Activated CD4-positive, alpha-beta T cell treated with anti-CD3 and anti-CD28 coated beads for 4 hours (primary cell): ENCODE data around the gene NRF1.

Source experiments
- DNase-seq, 2 donors: peaks; one replicate each; pipeline ENCODE4 v3.0.0-alpha.2; 2020

Gene NRF1

GRCh38 chr7:129773328-129773731, 161.8 kb downstream of the NRF1 start:
- no peak for DNase-seq

DNA sequence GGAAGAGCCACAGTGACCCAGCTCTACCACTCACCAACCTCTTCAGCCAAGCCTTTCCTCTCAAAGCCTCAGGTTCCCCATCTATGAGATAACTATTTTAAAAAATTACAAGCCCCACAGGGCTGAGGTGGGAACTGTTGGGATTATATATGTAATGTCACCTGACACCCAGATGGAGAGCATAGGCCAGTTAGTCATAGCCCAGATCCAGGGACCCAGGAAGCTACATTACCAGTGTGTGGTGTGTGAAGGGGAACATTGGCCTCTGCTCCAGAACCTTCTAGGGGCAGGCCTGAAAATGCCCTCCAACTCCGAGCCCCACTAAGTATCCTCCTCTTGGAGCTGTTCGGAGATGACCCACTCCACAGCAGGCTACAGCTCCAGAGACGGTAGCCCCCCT, 162.4 kb downstream of the NRF1 start:
- DNase-seq, result no peak

GRCh38 chr7:129774359-129774758, 162.8 kb downstream of the NRF1 start:
- DNase-seq, result no peak

DNA sequence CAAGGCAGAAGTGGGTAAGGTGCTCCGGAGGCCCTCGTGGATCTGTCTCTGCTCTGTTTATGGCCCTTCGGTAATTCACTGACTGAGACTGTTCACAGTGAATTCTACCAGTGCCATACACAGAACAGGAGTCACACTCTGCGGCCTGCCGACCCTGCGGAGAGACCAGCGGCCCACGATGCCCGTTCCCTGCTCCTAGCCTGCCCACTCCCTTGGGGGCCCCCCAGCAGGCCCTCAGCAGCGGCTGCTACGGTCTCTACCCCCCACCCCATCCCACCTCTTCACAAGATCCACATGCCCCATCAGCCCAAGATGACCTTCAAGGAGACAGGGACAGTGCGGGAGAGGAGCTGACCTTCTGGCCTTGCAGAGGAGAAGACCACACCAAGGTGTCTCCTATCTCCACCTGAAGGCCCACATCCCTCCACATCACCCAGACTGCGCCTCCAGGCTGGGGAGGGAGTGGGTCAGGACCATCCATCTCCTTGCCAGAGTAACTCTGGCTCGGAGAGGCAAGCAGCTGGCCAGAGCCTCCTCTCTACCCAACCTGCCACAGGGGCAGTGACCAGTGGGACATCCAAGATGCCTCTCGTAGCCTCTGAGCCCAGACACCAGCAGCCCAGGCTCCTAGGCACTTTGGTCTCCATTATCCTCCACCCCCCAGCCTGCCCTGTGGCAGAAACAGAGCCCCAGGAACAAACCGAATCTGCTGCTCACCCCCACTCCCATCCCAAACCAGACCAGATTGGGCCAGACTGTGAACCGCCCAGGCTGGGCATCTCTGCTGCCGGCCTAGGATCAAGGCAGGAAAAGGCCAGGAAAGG, 163.6 kb downstream of the NRF1 start:
- DNase-seq, result no peak

GRCh38 chr7:129775695-129776361, 164.3 kb downstream of the NRF1 start:
- DNase-seq, result no peak

GRCh38 chr7:129776362-129776722, 164.8 kb downstream of the NRF1 start:
- no peak for DNase-seq

DNA sequence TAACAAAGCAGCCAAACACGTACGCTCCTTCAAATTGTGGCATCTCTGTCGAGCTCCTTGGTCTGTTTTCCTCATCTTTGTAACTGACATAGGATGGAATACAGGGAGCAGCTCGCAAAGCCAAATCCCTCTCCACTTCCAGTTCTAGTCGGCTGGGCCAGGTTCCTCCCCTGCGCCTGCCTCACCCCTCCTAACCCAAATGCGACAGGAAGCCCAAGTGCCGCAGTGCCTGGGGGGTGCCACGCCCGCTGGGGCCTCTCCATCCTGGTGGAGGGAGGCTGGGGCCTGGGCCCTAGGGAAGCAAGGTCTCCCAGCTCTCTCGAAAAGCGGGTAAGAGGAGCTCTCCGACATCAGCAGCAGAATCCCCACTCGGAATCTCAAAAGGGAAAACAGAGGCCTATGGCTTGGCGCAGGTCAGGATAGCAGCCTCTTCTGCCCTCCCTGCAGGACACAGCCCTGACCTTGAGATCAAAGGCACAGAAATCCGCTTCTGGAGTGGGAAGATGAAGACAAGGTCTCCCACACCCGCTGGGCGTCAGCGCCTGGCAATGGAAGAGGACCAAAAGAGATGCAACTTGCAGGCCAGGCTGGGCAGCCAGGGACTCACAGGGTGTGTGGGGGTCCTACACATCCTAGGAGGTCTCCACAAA, 165.8 kb downstream of the NRF1 start:
- no peak for DNase-seq

GRCh38 chr7:129777993-129778769, 166.7 kb downstream of the NRF1 start:
- no peak for DNase-seq

GRCh38 chr7:129778770-129779601, 167.5 kb downstream of the NRF1 start:
- DNase-seq, result no peak

DNA sequence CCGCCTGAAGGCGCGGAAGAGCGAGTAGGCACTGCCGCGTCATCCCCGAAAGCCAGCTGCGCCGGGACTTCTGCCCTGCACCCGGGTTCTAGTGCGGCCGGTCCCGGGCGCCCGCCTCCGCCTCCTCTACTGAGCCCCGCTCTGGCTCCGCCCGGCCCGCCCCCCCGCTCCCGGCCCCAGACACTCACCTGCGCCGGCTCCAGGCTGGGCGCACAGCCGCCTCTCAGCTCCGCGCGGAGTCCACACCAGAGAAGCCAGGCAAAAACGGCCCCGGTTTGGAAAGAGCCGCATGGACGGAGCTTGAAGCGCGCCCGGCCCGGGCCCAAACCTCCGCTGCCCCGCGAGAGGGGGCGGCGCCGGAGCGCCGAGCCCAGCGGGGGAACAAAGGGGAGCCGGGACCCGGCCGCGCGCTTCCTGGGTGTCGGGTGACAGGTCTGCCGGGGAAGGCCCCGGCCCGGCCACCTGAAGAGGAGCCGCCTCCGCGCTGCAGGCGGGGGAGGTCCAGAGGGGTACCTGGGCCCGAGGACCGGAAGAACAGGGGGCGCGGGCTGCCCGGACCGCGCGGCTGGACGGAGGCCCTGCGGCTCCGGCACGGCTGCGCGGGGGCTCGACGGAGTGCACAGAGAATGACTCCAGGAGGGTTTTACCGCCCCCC, 168.2 kb downstream of the NRF1 start:
- DNase-seq, result peak; percentile 16 to 20

DNA sequence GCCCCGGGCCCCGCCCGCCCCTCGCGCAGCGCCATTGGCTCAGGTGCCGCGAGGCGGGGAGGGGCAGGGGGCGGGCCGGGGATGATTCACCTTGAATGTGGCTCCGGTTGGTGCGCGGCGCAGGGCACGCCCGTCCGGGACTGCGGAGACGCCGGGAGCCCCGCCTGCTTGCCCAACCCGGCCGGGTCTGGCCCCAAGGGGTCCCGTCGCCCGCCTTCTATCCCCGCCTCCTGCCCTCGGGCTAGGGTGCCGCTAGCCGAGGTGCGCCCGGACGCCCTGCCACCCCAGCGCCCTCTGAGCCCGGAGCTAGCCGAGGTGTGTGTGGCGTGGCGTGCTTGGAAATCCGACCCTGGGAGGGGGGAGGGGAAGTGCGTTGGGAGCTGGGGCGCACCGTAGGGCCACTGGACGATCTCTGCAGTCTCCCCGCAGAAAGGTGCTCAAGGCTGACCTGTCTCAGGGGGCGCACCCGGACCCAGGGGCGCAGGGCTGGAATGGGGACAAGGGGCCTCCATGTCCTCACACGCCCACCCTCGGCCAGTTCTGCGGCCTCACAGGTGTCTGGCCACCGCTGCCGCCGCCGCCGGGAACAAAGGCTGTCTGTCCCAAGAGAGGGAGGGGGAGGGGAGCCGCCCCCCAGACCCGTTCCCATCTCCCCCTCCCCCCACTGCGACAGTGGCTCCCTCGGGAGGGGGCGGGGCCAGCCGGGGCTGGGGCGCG, 168.9 kb downstream of the NRF1 start:
- peak; percentile 76 for DNase-seq

GRCh38 chr7:129780974-129781927, 169.7 kb downstream of the NRF1 start:
- no peak for DNase-seq

- no peak for DNase-seq
Observed at GRCh38 chr7:129781928-129782817, 170.7 kb downstream of the NRF1 start.

DNA sequence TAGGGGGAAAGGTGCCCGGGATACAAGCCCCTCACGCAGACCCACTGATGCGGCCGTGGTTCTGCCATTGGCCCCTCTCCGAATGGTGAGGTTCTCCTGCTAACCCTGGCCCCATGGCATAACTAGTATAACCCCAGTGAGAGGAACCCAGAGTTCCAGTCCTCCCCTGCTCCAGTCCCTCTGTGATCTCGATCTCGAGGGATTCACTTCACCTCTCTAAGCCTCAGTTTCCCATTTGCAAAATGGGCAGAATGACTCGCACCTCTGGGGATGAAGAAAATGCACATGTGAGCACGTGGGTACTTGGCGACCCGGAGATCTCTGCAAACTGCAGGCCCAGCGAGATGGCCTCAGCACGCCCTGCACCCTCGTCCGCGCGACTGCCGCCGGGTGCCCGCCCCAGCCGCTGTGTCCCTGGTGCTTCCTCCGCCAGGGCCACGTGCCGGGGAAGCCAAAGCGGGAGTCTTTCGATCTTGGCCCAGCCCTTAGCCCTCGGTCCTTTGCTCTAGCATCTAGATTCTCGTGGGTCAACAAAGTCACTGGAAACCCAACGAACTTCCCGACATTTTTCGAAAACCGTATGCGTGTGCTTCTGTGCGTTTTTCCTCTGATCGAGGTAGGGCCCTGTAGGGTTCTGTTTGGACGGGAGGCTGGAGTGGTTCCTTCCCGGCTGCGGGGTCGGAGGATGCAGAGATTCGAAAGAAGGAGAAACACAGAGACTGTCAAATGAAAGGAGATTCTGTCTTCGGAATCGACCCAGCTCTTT, 171.5 kb downstream of the NRF1 start:
- no peak for DNase-seq

- DNase-seq, result no peak
Observed at GRCh38 chr7:129783584-129783919, 172.0 kb downstream of the NRF1 start.

DNA sequence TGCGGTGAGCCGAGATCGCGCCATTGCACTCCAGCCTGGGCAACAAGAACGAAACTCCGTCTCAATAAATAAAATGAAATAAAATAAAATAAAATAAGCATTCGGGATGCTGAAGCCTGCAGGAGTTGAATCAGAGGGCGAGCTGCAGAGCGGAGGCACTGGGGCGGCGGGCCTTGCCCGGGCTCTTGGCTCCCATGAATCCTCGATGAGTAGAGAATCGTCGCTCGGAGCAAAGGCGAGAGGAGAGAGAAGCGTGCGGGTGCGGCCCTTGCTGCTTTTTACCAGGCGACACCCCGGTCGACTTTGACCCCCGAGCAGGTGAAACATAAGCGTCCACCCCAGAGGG, 172.9 kb downstream of the NRF1 start:
- DNase-seq, result no peak

GRCh38 chr7:129784783-129785684, 173.5 kb downstream of the NRF1 start:
- no peak for DNase-seq
